ENCODE data around the gene VPS9D1.

DNA sequence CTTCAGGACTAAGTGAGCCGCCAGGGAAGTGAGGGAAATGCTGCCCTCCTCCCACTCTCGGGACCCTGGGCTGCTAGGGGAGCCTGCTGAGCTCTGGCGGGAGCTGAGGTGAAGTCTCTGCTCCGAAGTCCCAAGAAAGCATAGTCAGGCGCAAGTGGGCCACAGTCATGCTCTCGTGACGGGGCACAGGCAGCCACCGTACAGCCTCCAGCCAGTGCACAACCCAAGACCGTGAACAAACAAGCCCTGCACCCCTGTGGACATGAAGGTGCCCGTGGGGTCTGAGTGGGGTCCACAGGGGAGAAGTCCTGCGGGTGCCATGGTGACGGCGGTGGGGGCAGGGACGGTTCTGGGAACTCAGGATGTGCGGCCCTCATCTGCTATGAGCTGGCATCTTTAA, 25.3 kb upstream of the VPS9D1 start:
- no peak for TF ChIP-seq EZH2 (IDR thresholded peaks at IDR 0.05; ENCODE audit: borderline replicate concordance, insufficient read depth, low read length, poor library complexity, severe bottlenecking)
- TF ChIP-seq POLR2AphosphoS5 (IDR thresholded peaks at IDR 0.05), result no peak
- no peak for TF ChIP-seq SMC3 (conservative IDR thresholded peaks at IDR 0.05; ENCODE audit: poor library complexity)
- TF ChIP-seq, protein P1, sequence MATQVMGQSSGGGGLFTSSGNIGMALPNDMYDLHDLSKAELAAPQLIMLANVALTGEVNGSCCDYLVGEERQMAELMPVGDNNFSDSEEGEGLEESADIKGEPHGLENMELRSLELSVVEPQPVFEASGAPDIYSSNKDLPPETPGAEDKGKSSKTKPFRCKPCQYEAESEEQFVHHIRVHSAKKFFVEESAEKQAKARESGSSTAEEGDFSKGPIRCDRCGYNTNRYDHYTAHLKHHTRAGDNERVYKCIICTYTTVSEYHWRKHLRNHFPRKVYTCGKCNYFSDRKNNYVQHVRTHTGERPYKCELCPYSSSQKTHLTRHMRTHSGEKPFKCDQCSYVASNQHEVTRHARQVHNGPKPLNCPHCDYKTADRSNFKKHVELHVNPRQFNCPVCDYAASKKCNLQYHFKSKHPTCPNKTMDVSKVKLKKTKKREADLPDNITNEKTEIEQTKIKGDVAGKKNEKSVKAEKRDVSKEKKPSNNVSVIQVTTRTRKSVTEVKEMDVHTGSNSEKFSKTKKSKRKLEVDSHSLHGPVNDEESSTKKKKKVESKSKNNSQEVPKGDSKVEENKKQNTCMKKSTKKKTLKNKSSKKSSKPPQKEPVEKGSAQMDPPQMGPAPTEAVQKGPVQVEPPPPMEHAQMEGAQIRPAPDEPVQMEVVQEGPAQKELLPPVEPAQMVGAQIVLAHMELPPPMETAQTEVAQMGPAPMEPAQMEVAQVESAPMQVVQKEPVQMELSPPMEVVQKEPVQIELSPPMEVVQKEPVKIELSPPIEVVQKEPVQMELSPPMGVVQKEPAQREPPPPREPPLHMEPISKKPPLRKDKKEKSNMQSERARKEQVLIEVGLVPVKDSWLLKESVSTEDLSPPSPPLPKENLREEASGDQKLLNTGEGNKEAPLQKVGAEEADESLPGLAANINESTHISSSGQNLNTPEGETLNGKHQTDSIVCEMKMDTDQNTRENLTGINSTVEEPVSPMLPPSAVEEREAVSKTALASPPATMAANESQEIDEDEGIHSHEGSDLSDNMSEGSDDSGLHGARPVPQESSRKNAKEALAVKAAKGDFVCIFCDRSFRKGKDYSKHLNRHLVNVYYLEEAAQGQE (IDR thresholded peaks at IDR 0.05; ENCODE audit: borderline replicate concordance), result no peak
- TF ChIP-seq, protein P2, sequence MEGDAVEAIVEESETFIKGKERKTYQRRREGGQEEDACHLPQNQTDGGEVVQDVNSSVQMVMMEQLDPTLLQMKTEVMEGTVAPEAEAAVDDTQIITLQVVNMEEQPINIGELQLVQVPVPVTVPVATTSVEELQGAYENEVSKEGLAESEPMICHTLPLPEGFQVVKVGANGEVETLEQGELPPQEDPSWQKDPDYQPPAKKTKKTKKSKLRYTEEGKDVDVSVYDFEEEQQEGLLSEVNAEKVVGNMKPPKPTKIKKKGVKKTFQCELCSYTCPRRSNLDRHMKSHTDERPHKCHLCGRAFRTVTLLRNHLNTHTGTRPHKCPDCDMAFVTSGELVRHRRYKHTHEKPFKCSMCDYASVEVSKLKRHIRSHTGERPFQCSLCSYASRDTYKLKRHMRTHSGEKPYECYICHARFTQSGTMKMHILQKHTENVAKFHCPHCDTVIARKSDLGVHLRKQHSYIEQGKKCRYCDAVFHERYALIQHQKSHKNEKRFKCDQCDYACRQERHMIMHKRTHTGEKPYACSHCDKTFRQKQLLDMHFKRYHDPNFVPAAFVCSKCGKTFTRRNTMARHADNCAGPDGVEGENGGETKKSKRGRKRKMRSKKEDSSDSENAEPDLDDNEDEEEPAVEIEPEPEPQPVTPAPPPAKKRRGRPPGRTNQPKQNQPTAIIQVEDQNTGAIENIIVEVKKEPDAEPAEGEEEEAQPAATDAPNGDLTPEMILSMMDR (IDR thresholded peaks at IDR 0.05; ENCODE audit: poor library complexity, severe bottlenecking), result no peak
- TF ChIP-seq MXI1 (conservative IDR thresholded peaks at IDR 0.05; ENCODE audit: poor library complexity, severe bottlenecking), result no peak
- no peak for TF ChIP-seq TAF1 (IDR thresholded peaks at IDR 0.05; ENCODE audit: low read depth)

Data from neural cell (in vitro differentiated cells).